OCI-LY3 (cell line): ENCODE measurements around the gene LMCD1.

Source experiments
- H2AFZ ChIP-seq: fragments of 200-600, 300-600 bp; shearing (Covaris generic); 2 replicates; pipeline ENCODE4 v1.6.0; 2014; ENCODE audit warnings: antibody characterized with exemption, low read depth, low read length
- H3K27ac ChIP-seq: fragments of 200-600, 300-600 bp; sonication (generic); 2 replicates; pipeline ENCODE4 v1.5.1; 2014; ENCODE audit warnings: mild to moderate bottlenecking, low read length, moderate library complexity, mixed read lengths
- H3K27me3 ChIP-seq: fragments of 200-600, 300-600 bp; sonication (generic); 2 replicates; pipeline ENCODE4 v1.6.1; 2014; ENCODE audit warnings: low read depth, low read length, mixed read lengths
- H3K36me3 ChIP-seq: fragments of 200-600, 300-600 bp; sonication (generic); replicated peaks from 2 replicates; pipeline ENCODE3; 2014; ENCODE audit warnings: low read depth, low read length, mixed read lengths
- H3K4me1 ChIP-seq: fragments of 300-600, 200-600 bp; sonication (generic); 2 replicates; pipeline ENCODE4 v1.6.1; 2014; ENCODE audit warnings: low read length, mixed read lengths
- H3K4me2 ChIP-seq: fragments of 200-600, 300-600 bp; sonication (generic); 2 replicates; pipeline ENCODE4 v1.6.1; 2014; ENCODE audit warnings: low read length, mixed read lengths
- H3K4me3 ChIP-seq: fragments of 300-600, 200-600 bp; sonication (generic); 2 replicates; pipeline ENCODE4 v1.5.1; 2014; ENCODE audit warnings: antibody characterized with exemption, mild to moderate bottlenecking, low read length, moderate library complexity
- H3K79me2 ChIP-seq: fragments of 300-600, 200-600 bp; shearing (Covaris generic); 2 replicates; pipeline ENCODE4 v1.6.1; 2014; ENCODE audit warnings: mild to moderate bottlenecking, low read length, mixed read lengths
- H3K9ac ChIP-seq: fragments of 300-600, 200-600 bp; shearing (Covaris generic); 2 replicates; pipeline ENCODE4 v1.6.0; 2014; ENCODE audit warnings: mild to moderate bottlenecking, low read length, moderate library complexity
- H3K9me3 ChIP-seq: fragments of 200-600, 300-600 bp; shearing (Covaris generic); 2 replicates; pipeline ENCODE4 v1.6.1; 2014; ENCODE audit warnings: low read length, mixed read lengths; ENCODE audit not compliant: insufficient read depth
- H4K20me1 ChIP-seq: fragments of 200-600, 300-600 bp; sonication (generic); 2 replicates; pipeline ENCODE4 v1.6.1; 2016; ENCODE audit warnings: low read length, mixed read lengths; ENCODE audit not compliant: insufficient read depth
- CTCF ChIP-seq: fragments of 200-600, 300-600 bp; sonication (generic); IDR thresholded peaks from 2 replicates; pipeline ENCODE4 v1.5.1; 2014; ENCODE audit warnings: antibody characterized with exemption, low read length, low read depth
- EZH2phosphoT487 ChIP-seq: fragments of 200-600 bp; shearing (Covaris generic); IDR thresholded peaks from 2 replicates; pipeline ENCODE4 v1.6.1; 2018; ENCODE audit warnings: antibody characterized with exemption, mixed run types, low read depth

LMCD1 gene

DNA sequence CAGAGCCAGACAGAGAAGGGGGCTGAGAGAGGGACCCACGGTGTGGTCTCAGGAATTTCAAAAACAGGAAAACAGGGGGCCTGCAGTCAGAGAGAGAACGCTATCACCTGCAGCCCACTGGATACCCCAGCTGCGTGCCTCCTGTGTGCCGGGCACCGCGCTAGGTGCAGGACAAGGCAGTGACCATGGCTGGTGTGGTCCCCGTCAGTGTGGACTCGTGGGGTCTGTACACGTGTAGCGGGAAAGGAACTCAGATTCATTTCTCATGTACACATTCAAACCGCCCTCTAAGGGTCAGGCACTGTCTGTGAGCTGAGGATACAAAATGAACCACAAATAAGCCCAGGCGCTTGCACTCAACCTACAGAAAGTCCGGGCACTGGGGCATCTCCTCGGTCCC is 122.1 kb downstream of the LMCD1 start:
- peaks cover 5% of the 10 kb centered on the region; the same call in 1 of the 2 replicates for H3K4me1 ChIP-seq
- H3K4me2 ChIP-seq, result peak overlapping the region; percentile 76
- H3K27ac ChIP-seq, result no peak overlapping the region

More for the DNA sequence above, 122.1 kb downstream of the LMCD1 start:
- Histone ChIP-seq H3K9me3 (no peaks in the 10 kb centered on the region), H3K36me3 (no peaks in the 10 kb centered on the region), H4K20me1 (no peaks in the 10 kb centered on the region), H3K27me3 (no peaks in the 10 kb centered on the region), H2AFZ (peak overlapping the region; percentile 87; the same call in 1 of the 2 replicates), H3K4me3 (no peak overlapping the region), H3K79me2 (no peaks in the 10 kb centered on the region), H3K9ac (no peak overlapping the region)
- TF ChIP-seq EZH2phosphoT487 (no peak), CTCF (no peak)
